T-helper 17 cell (primary cell): ENCODE measurements around the gene CCDC71L. TPM values are rescaled to one million over a fixed set of nuclear protein-coding genes. Genes with fewer than 3 reads are reported as not detected.

Experiments
- ATAC-seq: fragments of 150-1000 bp; cut with Tn5 transposase; 2 replicates; pipeline ENCODE4 v1.10.0; 2021; ENCODE audit warnings: mild to moderate bottlenecking, moderate library complexity
- DNase-seq, 3 donors: peaks; one replicate each; pipeline versions ENCODE4 v3.0.0 to v3.0.0-alpha.2; 2020 to 2021
- H3K9me3 ChIP-seq: one replicate; pipeline ENCODE4 v1.7.0; 2013; ENCODE audit warnings: low read length, mild to moderate bottlenecking; ENCODE audit not compliant: control insufficient read depth, poor library complexity, severe bottlenecking
- H3K27ac Mint-ChIP-seq: one replicate; pipeline ENCODE4 v1.8.0; 2022; ENCODE audit warnings: mild to moderate bottlenecking, moderate library complexity, mixed read lengths
- H3K27me3 Mint-ChIP-seq: one replicate; pipeline ENCODE4 v1.8.0; 2022; ENCODE audit warnings: mixed read lengths
- H3K36me3 Mint-ChIP-seq: one replicate; pipeline ENCODE4 v1.8.0; 2022; ENCODE audit warnings: low read depth, mixed read lengths
- H3K4me1 Mint-ChIP-seq: one replicate; pipeline ENCODE4 v1.8.0; 2022; ENCODE audit warnings: mild to moderate bottlenecking, mixed read lengths
- H3K4me3 Mint-ChIP-seq: one replicate; pipeline ENCODE4 v1.8.0; 2022; ENCODE audit warnings: mild to moderate bottlenecking, moderate library complexity, mixed read lengths
- total RNA-seq, 4 donors: library from RNA in 2 of 4; stranded (reverse) in 2 of 4; gene quantifications; one replicate each; pipeline ENCODE4 v1.2.3 and lab custom pipeline; 2022 to 2026

Gene CCDC71L
- total RNA-seq, 2 donors from 2014 or later = 14.9 to 20.7 TPM

DNA sequence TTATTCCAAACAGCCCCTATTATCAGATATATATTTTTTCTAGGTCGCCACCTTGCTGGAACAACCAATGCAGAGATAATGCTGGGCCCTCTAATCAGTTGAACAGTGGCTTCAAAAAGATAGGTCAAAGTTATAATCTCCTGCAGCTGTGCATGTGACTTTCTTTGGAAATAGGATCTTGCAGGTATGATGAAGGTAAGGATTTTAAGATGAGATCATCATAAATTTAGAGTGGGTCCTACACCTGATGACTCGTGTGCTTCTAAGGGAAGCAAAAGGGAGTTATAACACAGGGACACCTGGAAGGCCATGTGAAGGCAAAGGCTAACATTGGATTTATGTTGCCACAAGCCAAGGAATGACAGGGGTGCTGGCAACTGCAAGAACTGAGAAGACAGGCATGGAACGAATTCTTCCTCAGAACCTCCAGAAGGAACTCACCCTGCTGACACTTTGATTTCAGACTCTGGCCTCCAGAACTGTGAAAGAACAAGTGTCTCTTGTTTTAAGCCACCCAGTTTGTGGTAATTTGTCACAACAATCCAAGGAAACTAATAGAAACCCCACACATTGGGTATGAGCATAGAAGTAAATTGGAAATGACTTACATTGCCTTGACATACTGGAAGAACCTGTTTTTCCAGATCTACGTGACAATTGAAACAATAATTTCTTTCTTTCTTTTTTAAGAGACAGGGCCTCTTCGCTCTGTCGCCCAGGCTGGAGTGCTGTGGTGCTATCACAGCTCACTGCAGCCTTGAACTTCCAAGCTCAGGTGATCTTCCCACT, 34.4 kb downstream of the CCDC71L start:
- peaks cover 3% of the 10 kb centered on the region for H3K4me1 Mint-ChIP-seq
- H3K27me3 Mint-ChIP-seq = no peaks in the 10 kb centered on the region
- DNase-seq (no peak), ATAC-seq (no peak)
- no peaks in the 10 kb centered on the region for H3K36me3 Mint-ChIP-seq
- no peak overlapping the region for H3K4me3 Mint-ChIP-seq
- H3K9me3 ChIP-seq = no peaks in the 10 kb centered on the region
- no peak overlapping the region for H3K27ac Mint-ChIP-seq

DNA sequence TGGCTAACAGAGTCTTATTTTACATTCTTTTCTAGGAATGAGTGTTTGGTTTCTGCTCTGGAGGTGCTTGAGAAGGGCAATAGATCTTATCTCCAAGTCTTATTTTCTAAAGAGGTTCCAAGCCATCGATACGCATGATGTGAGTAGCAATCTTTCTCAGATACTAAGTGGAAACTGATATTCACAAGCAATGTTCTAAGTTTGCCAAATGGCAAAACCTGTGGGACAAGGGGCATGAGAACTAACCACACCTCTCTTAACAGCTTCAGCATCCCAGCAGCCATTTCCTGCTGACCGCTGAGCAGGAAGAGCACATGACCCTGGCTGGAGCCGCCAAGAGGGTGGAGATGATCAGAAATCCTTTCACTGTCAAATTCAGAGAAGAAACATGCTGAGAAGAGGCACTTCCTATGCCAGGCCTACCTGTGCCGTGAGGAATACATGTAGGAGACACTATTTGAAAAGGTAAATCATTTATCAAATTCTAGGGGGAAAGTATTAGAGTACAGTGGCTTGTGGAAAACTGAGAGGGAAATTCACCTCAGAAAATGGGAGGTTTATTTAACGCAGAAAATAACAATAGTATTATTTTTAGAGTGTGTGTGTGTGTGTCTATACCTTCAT, 35.2 kb downstream of the CCDC71L start:
- Mint-ChIP-seq H3K27ac (no peak overlapping the region), H3K4me1 (peaks cover 3% of the 10 kb centered on the region), H3K36me3 (no peaks in the 10 kb centered on the region), H3K4me3 (no peak overlapping the region), H3K27me3 (no peaks in the 10 kb centered on the region)
- H3K9me3 ChIP-seq = no peaks in the 10 kb centered on the region
- DNase-seq = no peak
- ATAC-seq = no peak

DNA sequence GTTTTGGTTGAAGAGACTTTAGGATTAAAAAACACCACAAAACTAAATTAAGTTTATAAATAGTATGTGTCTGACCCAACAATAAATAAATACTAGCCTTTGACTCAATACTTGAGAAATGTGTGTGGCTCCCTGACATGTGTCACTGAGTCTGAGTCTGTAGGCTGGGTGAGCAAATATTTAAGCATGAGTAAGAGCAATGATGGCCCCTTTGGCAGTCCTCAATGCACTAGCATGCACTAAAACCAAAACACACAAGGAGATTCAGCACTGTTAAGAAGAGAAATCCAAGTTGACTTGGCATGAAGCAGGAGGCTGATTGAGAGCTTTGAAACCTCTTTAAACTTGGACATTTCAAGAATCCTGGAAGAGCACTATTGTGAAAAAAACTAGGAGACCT, 37.1 kb downstream of the CCDC71L start:
- H3K9me3 ChIP-seq = no peaks in the 10 kb centered on the region
- Mint-ChIP-seq H3K4me3 (no peak overlapping the region), H3K36me3 (peaks cover 4% of the 10 kb centered on the region), H3K4me1 (peaks cover 3% of the 10 kb centered on the region), H3K27ac (no peak overlapping the region), H3K27me3 (no peaks in the 10 kb centered on the region)
- ATAC-seq (no peak), DNase-seq (no peak)

- peaks cover 4% of the 10 kb centered on the region for H3K36me3 Mint-ChIP-seq
- no peak overlapping the region for H3K4me3 Mint-ChIP-seq
- no peak overlapping the region for H3K27ac Mint-ChIP-seq
- H3K4me1 Mint-ChIP-seq = peaks cover 3% of the 10 kb centered on the region
- DNase-seq (no peak), ATAC-seq (no peak)
- no peaks in the 10 kb centered on the region for H3K9me3 ChIP-seq
- no peaks in the 10 kb centered on the region for H3K27me3 Mint-ChIP-seq
Measured at GRCh38 chr7:106623315-106623660, 37.7 kb downstream of the CCDC71L start.

DNA sequence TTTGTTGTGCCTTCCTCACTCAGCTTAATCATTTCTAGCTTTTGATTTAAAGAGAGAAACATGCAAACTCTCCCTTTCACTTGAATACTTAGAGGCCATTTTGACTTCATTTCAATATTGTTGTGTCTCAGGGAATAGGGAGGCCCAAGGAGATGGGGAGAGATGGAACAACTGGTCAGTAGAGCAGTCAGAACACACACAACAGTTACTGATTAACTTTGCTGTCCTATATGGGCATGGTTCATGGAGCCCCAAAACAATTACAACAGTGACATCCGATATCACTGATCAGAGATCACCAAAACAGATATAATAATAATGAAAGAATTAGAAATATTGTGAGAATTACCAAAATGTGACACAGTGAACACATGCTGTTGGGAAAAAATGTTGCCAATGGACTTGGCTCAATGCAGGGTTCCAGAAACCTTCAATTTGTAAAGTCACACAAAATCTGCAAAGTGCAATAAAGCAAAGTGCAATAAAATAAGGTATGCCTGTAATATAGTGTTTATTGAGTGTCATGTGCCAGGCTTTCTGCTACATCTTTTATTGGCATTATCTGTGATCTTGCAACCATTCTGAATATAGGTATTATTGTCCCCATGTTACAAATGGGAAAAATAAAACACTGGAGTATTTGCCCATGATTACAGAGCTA, 38.2 kb downstream of the CCDC71L start:
- Mint-ChIP-seq H3K36me3 (peaks cover 4% of the 10 kb centered on the region), H3K4me1 (peaks cover 3% of the 10 kb centered on the region), H3K27me3 (no peaks in the 10 kb centered on the region), H3K4me3 (no peak overlapping the region), H3K27ac (no peak overlapping the region)
- ATAC-seq (no peak), DNase-seq (no peak)
- H3K9me3 ChIP-seq = no peaks in the 10 kb centered on the region

- H3K4me3 Mint-ChIP-seq = no peak overlapping the region
Measured at GRCh38 chr7:106621393-106622132, 39.4 kb downstream of the CCDC71L start.

DNA sequence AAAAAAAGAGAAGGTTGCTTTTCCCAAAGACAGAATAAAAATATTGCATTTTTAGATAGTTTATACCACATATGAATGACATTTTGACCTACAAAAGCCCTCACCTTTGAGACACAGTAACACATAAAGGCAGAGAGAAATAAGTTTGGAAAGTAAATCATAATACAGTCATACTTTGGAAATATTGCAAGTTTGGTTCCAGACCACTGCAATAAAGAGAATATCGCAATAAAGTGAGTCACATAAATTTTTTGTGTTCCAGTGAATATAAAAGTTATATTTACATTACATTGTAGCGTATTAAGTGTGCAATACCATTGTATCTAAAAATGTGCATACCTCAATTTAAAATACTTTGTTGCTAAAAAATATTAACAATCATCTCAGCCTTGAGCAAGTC, 40.3 kb downstream of the CCDC71L start:
- Mint-ChIP-seq H3K4me3 (no peak overlapping the region), H3K4me1 (peaks cover 5% of the 10 kb centered on the region)

More at GRCh38 chr7:106621393-106622132, 39.4 kb downstream of the CCDC71L start:
- ATAC-seq (no peak), DNase-seq (no peak)
- peaks cover 5% of the 10 kb centered on the region for H3K4me1 Mint-ChIP-seq
- H3K36me3 Mint-ChIP-seq = peaks cover 4% of the 10 kb centered on the region
- no peaks in the 10 kb centered on the region for H3K27me3 Mint-ChIP-seq
- no peaks in the 10 kb centered on the region for H3K9me3 ChIP-seq
- H3K27ac Mint-ChIP-seq = no peak overlapping the region

DNA sequence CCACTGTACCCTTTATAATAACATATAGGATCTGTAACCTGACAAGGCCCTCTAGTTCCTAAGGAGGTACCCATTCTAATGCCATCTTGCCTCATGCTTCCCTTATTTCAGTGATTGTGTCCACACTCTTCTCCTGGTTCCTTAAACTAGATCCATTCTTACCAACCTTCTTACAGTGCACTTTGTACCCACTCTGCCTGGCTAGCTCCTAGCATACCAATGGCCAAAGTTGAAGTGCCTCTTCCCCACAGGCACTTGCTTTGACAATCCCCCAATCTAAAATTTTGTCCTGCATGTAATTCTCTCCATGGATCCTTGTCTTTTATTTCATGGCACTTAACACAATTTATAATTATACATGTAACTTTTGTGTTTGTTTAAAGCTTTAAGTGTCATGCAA, 40.9 kb downstream of the CCDC71L start:
- no peaks in the 10 kb centered on the region for H3K9me3 ChIP-seq
- no peak for ATAC-seq
- H3K36me3 Mint-ChIP-seq = peaks cover 8% of the 10 kb centered on the region
- DNase-seq = no peak
- H3K4me3 Mint-ChIP-seq = no peak overlapping the region
- peaks cover 5% of the 10 kb centered on the region for H3K4me1 Mint-ChIP-seq
- no peak overlapping the region for H3K27ac Mint-ChIP-seq
- no peaks in the 10 kb centered on the region for H3K27me3 Mint-ChIP-seq

More for the DNA sequence above, 40.3 kb downstream of the CCDC71L start:
- Mint-ChIP-seq H3K27me3 (no peaks in the 10 kb centered on the region), H3K36me3 (peaks cover 4% of the 10 kb centered on the region), H3K27ac (no peak overlapping the region)
- ATAC-seq (no peak), DNase-seq (no peak)
- no peaks in the 10 kb centered on the region for H3K9me3 ChIP-seq

GRCh38 chr7:106619213-106619612, 41.7 kb downstream of the CCDC71L start:
- ATAC-seq = no peak
- Mint-ChIP-seq H3K4me3 (no peak overlapping the region), H3K27ac (no peak overlapping the region), H3K4me1 (peaks cover 5% of the 10 kb centered on the region), H3K36me3 (peaks cover 9% of the 10 kb centered on the region), H3K27me3 (no peaks in the 10 kb centered on the region)
- no peak for DNase-seq
- H3K9me3 ChIP-seq = no peaks in the 10 kb centered on the region

DNA sequence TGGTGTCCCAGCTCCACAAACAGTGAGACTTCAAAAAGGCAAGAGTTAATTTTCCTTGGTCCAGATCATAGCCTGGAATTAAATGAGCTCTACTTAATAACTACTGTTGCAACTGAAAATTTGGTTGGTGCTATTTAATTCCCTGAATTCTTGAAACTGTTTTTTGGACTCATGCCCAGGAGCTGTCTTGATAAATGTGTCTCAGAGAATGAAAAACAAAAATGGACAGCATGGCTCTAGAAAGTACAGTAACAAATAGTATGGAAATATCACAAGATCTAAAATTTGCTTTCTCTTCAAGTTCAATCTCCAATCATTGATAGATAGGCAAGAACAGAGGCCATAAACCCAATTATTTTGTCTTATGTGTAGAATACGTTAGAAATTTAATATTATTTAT, 42.5 kb downstream of the CCDC71L start:
- H3K9me3 ChIP-seq = no peaks in the 10 kb centered on the region
- peaks cover 2% of the 10 kb centered on the region for H3K4me1 Mint-ChIP-seq
- H3K36me3 Mint-ChIP-seq = peaks cover 10% of the 10 kb centered on the region
- H3K4me3 Mint-ChIP-seq = no peak overlapping the region
- H3K27me3 Mint-ChIP-seq = no peaks in the 10 kb centered on the region
- H3K27ac Mint-ChIP-seq = no peak overlapping the region
- ATAC-seq (no peak), DNase-seq (no peak)

DNA sequence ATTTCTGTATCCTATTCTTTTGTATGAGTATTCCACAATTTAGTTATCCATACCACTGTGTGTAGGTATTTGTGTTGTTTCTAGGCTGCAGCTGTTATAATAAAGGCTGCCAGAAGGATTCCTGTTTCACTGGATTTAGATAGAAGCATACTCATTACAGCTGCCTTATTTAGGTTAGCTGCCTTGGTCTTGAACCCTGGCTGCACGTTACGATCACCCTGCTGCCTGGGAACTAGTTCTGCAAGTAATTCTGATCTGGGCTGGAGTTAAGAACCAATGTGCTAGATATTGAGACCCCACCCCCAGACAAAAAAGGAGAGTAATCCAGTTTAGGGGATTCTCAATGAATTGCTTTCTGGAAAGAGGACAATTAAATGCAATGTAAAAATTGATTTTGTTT, 43.1 kb downstream of the CCDC71L start:
- no peak for ATAC-seq
- H3K9me3 ChIP-seq = no peaks in the 10 kb centered on the region
- Mint-ChIP-seq H3K27me3 (no peaks in the 10 kb centered on the region), H3K4me3 (no peak overlapping the region), H3K27ac (no peak overlapping the region), H3K36me3 (peaks cover 10% of the 10 kb centered on the region), H3K4me1 (peaks cover 2% of the 10 kb centered on the region)
- no peak for DNase-seq

- H3K9me3 ChIP-seq = no peaks in the 10 kb centered on the region
- H3K27ac Mint-ChIP-seq = no peak overlapping the region
- DNase-seq (no peak), ATAC-seq (no peak)
- peaks cover 2% of the 10 kb centered on the region for H3K4me1 Mint-ChIP-seq
- no peak overlapping the region for H3K4me3 Mint-ChIP-seq
- H3K27me3 Mint-ChIP-seq = no peaks in the 10 kb centered on the region
- H3K36me3 Mint-ChIP-seq = peaks cover 10% of the 10 kb centered on the region
Measured at GRCh38 chr7:106616708-106617051, 44.3 kb downstream of the CCDC71L start.
